HEK293 (cell line): Measurements from ENCODE around the gene KCNIP4.

Experiments used
- CTCF ChIA-PET: fragments of 350-600 bp; formaldehyde crosslinking; extraction: SDS; loops from one replicate; lab custom pipeline; 2021; ENCODE audit warnings: antibody characterized with exemption; lab: Yijun Ruan, JAX
- POLR2A ChIA-PET: fragments of 300-600 bp; formaldehyde crosslinking; extraction: SDS; loops from one replicate; lab custom pipeline; 2020; ENCODE audit warnings: antibody characterized with exemption, inconsistent platforms; lab: Yijun Ruan, JAX
- H3K27ac ChIP-seq: fragments of 200-500 bp; sonication (Bioruptor generic); 2 replicates; pipeline ENCODE4 v1.5.1; 2014; ENCODE audit warnings: low read depth, low read length, control low read depth, inconsistent platforms; ENCODE audit errors: extremely low read depth
- H3K36me3 ChIP-seq, 2 experiments: fragments of 200-500 bp in 1 of 2; sonication (Bioruptor generic) in 1 of 2; 1 replicate in 1 of 2; 2 replicates in 1 of 2; pipeline ENCODE4 v1.5.1; 2014 to 2017; ENCODE audit warnings: inconsistent platforms in 2 of 2, low read length in 2 of 2; ENCODE audit not compliant: control insufficient read depth in 2 of 2, insufficient read depth in 1 of 2
- H3K4me1 ChIP-seq: fragments of 200-500 bp; sonication (Bioruptor generic); 2 replicates; pipeline ENCODE4 v1.5.1; 2014; ENCODE audit warnings: mild to moderate bottlenecking, low read length, inconsistent platforms; ENCODE audit not compliant: control insufficient read depth, insufficient read depth
- H3K4me3 ChIP-seq: 2 replicates; pipeline ENCODE4 v1.5.1; 2011; ENCODE audit warnings: low read depth, mild to moderate bottlenecking, control low read depth, low read length, moderate library complexity
- H3K9me3 ChIP-seq: fragments of 200-500 bp; sonication (Bioruptor generic); 2 replicates; pipeline ENCODE4 v1.5.1; 2014; ENCODE audit warnings: low read depth, low read length, inconsistent platforms; ENCODE audit not compliant: control insufficient read depth, insufficient read depth
- ATF2 ChIP-seq: fragments of 450-650 bp; formaldehyde crosslinking; IDR thresholded peaks from 2 replicates; pipeline ENCODE4 v1.5.1; 2016; ENCODE audit warnings: missing biosample characterization, missing genetic modification characterization, low read depth
- BCL11A ChIP-seq: fragments of 450-650 bp; formaldehyde crosslinking; IDR thresholded peaks from 2 replicates; pipeline ENCODE4 v1.5.1; 2016; ENCODE audit warnings: low read depth, missing biosample characterization, missing genetic modification characterization
- EGR2 ChIP-seq: fragments of 450-650 bp; formaldehyde crosslinking; IDR thresholded peaks from 2 replicates; pipeline ENCODE4 v1.5.1; 2016; ENCODE audit warnings: low read depth, missing biosample characterization, missing genetic modification characterization
- INSM2 ChIP-seq: fragments of 450-650 bp; formaldehyde crosslinking; IDR thresholded peaks from 2 replicates; pipeline ENCODE4 v1.5.1; 2016; ENCODE audit warnings: missing biosample characterization, missing genetic modification characterization
- KLF10 ChIP-seq: fragments of 450-650 bp; IDR thresholded peaks from 2 replicates; pipeline ENCODE4 v1.5.1; 2018; ENCODE audit warnings: missing biosample characterization, mild to moderate bottlenecking, missing genetic modification characterization
- KLF9 ChIP-seq: fragments of 450-650 bp; formaldehyde crosslinking; IDR thresholded peaks from 2 replicates; pipeline ENCODE4 v1.5.1; 2016; ENCODE audit warnings: missing biosample characterization, missing genetic modification characterization, low read depth
- OVOL3 ChIP-seq: fragments of 450-650 bp; formaldehyde crosslinking; IDR thresholded peaks from 2 replicates; pipeline ENCODE4 v1.5.1; 2016; ENCODE audit warnings: missing biosample characterization, missing genetic modification characterization
- REPIN1 ChIP-seq: fragments of 450-650 bp; formaldehyde crosslinking; IDR thresholded peaks from 2 replicates; pipeline ENCODE4 v1.5.1; 2017; ENCODE audit warnings: missing biosample characterization, missing genetic modification characterization, low read depth
- SP3 ChIP-seq: fragments of 450-650 bp; formaldehyde crosslinking; IDR thresholded peaks from 2 replicates; pipeline ENCODE4 v1.5.1; 2016; ENCODE audit warnings: missing biosample characterization, missing genetic modification characterization
- ZNF133 ChIP-seq: fragments of 450-650 bp; formaldehyde crosslinking; IDR thresholded peaks from 2 replicates; pipeline ENCODE4 v1.5.1; 2016; ENCODE audit warnings: missing biosample characterization, missing genetic modification characterization
- ZNF19 ChIP-seq: fragments of 450-650 bp; formaldehyde crosslinking; IDR thresholded peaks from 2 replicates; pipeline ENCODE4; 2016; ENCODE audit warnings: missing biosample characterization, missing genetic modification characterization, low read depth
- ZNF214 ChIP-seq: fragments of 450-650 bp; formaldehyde crosslinking; IDR thresholded peaks from 2 replicates; pipeline ENCODE4 v1.5.1; 2017; ENCODE audit warnings: missing biosample characterization, mild to moderate bottlenecking, missing genetic modification characterization, borderline replicate concordance
- ZNF239 ChIP-seq: fragments of 450-650 bp; formaldehyde crosslinking; IDR thresholded peaks from 2 replicates; pipeline ENCODE4 v1.5.1; 2016; ENCODE audit warnings: missing biosample characterization, missing genetic modification characterization
- ZNF266 ChIP-seq: fragments of 450-650 bp; formaldehyde crosslinking; IDR thresholded peaks from 2 replicates; pipeline ENCODE4 v1.5.1; 2016; ENCODE audit warnings: missing biosample characterization, missing genetic modification characterization, low read depth
- ZNF354C ChIP-seq: fragments of 450-650 bp; formaldehyde crosslinking; IDR thresholded peaks from 2 replicates; pipeline ENCODE4 v1.5.1; 2016; ENCODE audit warnings: missing biosample characterization, missing genetic modification characterization, low read depth, borderline replicate concordance
- ZNF366 ChIP-seq: fragments of 450-650 bp; formaldehyde crosslinking; conservative IDR thresholded peaks from 2 replicates; pipeline ENCODE4 v1.5.1; 2016; ENCODE audit warnings: missing biosample characterization, missing genetic modification characterization
- ZNF518A ChIP-seq: fragments of 450-650 bp; formaldehyde crosslinking; conservative IDR thresholded peaks from 2 replicates; pipeline ENCODE4 v1.5.1; 2016; ENCODE audit warnings: low read depth, missing biosample characterization, missing genetic modification characterization
- ZNF529 ChIP-seq: fragments of 450-650 bp; formaldehyde crosslinking; IDR thresholded peaks from 2 replicates; pipeline ENCODE4 v1.5.1; 2017; ENCODE audit warnings: missing genetic modification characterization, missing biosample characterization; ENCODE audit not compliant: insufficient replicate concordance
- ZNF561 ChIP-seq: fragments of 450-650 bp; IDR thresholded peaks from 2 replicates; pipeline ENCODE4 v1.5.1; 2018; ENCODE audit warnings: missing biosample characterization, missing genetic modification characterization, borderline replicate concordance
- TF ChIP-seq, protein P1 (sequence below): fragments of 450-650 bp; formaldehyde crosslinking; IDR thresholded peaks from 2 replicates; pipeline ENCODE4 v1.5.1; 2016; ENCODE audit warnings: missing biosample characterization, missing genetic modification characterization, borderline replicate concordance

Gene KCNIP4

DNA sequence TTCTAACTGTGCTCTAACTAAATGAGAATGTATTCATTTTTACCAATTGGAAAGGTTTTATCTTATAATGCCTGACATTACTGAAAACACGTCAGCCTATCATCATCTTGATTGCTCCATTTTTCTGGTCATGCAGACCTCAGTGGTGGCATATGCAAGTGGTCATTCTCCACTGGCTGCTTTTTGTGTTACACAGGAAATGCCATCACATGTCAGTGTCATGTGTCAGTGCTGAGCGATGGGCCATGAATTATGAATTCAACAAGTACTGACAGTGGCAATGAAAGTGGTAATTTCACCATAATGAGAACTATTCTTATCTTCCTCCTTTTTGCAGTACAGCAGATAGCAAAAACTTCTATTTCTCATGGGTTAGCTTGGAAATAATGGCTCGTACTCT, 1057.8 kb downstream of the KCNIP4 start (continued):
- no peak for TF ChIP-seq ZNF518A (tag by site-specific recombination)

- H3K4me1 ChIP-seq, result no peaks in the 10 kb centered on the region
- H3K36me3 ChIP-seq, result no peaks in the 10 kb centered on the region
- H3K9me3 ChIP-seq, result no peaks in the 10 kb centered on the region
- CTCF ChIA-PET, result no interaction called here
- no peak for TF ChIP-seq ZNF561
- TF ChIP-seq, protein P1, sequence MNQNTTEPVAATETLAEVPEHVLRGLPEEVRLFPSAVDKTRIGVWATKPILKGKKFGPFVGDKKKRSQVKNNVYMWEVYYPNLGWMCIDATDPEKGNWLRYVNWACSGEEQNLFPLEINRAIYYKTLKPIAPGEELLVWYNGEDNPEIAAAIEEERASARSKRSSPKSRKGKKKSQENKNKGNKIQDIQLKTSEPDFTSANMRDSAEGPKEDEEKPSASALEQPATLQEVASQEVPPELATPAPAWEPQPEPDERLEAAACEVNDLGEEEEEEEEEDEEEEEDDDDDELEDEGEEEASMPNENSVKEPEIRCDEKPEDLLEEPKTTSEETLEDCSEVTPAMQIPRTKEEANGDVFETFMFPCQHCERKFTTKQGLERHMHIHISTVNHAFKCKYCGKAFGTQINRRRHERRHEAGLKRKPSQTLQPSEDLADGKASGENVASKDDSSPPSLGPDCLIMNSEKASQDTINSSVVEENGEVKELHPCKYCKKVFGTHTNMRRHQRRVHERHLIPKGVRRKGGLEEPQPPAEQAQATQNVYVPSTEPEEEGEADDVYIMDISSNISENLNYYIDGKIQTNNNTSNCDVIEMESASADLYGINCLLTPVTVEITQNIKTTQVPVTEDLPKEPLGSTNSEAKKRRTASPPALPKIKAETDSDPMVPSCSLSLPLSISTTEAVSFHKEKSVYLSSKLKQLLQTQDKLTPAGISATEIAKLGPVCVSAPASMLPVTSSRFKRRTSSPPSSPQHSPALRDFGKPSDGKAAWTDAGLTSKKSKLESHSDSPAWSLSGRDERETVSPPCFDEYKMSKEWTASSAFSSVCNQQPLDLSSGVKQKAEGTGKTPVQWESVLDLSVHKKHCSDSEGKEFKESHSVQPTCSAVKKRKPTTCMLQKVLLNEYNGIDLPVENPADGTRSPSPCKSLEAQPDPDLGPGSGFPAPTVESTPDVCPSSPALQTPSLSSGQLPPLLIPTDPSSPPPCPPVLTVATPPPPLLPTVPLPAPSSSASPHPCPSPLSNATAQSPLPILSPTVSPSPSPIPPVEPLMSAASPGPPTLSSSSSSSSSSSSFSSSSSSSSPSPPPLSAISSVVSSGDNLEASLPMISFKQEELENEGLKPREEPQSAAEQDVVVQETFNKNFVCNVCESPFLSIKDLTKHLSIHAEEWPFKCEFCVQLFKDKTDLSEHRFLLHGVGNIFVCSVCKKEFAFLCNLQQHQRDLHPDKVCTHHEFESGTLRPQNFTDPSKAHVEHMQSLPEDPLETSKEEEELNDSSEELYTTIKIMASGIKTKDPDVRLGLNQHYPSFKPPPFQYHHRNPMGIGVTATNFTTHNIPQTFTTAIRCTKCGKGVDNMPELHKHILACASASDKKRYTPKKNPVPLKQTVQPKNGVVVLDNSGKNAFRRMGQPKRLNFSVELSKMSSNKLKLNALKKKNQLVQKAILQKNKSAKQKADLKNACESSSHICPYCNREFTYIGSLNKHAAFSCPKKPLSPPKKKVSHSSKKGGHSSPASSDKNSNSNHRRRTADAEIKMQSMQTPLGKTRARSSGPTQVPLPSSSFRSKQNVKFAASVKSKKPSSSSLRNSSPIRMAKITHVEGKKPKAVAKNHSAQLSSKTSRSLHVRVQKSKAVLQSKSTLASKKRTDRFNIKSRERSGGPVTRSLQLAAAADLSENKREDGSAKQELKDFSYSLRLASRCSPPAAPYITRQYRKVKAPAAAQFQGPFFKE (tag by site-specific recombination), result no peak
- TF ChIP-seq KLF9 (tag by site-specific recombination), result no peak
- no peak for TF ChIP-seq ZNF133
- no peak for TF ChIP-seq ZNF366
- no peak for TF ChIP-seq SP3 (tag by site-specific recombination)
- TF ChIP-seq ZNF214, result no peak
- no peak for TF ChIP-seq ZNF354C (tag by site-specific recombination)
- no peak for TF ChIP-seq ATF2
- TF ChIP-seq ZNF529 (tag by site-specific recombination), result no peak
- TF ChIP-seq INSM2 (tag by site-specific recombination), result no peak
- no peak for TF ChIP-seq BCL11A (tag by site-specific recombination)
- no peak for TF ChIP-seq ZNF239 (tag by site-specific recombination)
- no peak for TF ChIP-seq ZNF19 (tag by site-specific recombination)
- no peak for TF ChIP-seq REPIN1
- TF ChIP-seq OVOL3 (tag by site-specific recombination), result no peak
- no peak for TF ChIP-seq ZNF266 (tag by site-specific recombination)
- TF ChIP-seq KLF10 (tag by site-specific recombination), result no peak
- TF ChIP-seq EGR2 (tag by site-specific recombination), result no peak
- H3K4me3 ChIP-seq, result no peak overlapping the region
- no peak overlapping the region for H3K27ac ChIP-seq
- POLR2A ChIA-PET, result no interaction called here
These were observed 1058.7 kb downstream of the KCNIP4 start for GRCh38 chr4:20889901-20890300.
